GM12892 (cell line): Measurements from ENCODE around the gene PDE8A.

Experiments
- POLR2A ChIP-seq: IDR thresholded peaks from 2 replicates; pipeline ENCODE4 v1.6.1; 2011; ENCODE audit warnings: low read depth, low read length, control low read depth
- POLR2AphosphoS5 ChIP-seq: IDR thresholded peaks from 2 replicates; pipeline ENCODE4 v1.6.1; 2011; ENCODE audit warnings: low read depth, low read length, control low read depth
- TAF1 ChIP-seq: IDR thresholded peaks from 2 replicates; pipeline ENCODE4 v1.6.1; 2011; ENCODE audit warnings: low read depth, mild to moderate bottlenecking, control low read depth, low read length, borderline replicate concordance

DNA sequence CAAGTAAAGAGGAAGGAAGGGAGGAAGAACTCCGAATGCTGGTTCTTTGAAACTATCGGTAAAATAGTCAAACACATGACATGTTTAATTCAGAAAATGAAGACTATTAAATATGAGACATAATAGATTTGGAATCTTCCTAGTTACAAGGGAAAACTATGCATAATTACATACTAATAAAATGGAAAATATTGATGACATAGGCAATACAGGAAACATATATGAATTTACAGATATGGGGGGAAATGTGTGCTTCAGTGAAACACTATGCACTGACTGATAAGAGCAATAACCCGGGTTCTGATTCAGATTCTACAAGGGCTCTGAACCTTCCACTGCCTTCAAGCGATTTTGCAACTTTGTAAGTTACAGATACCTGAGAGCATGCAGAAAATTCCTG lies 185.9 kb downstream of the PDE8A start:
- TF ChIP-seq POLR2A (no peak), POLR2AphosphoS5 (no peak), TAF1 (no peak)
